OCI-LY1 (cell line): Measurements from ENCODE around the gene POLR2A.

Experiments used
- CTCF ChIP-seq: fragments of 200-600 bp; sonication (generic), shearing (Covaris generic); IDR thresholded peaks from 2 replicates; pipeline ENCODE4 v1.5.1; 2017; ENCODE audit warnings: mild to moderate bottlenecking, antibody characterized with exemption, low read length, moderate library complexity, mixed read lengths
- EZH2 ChIP-seq: fragments of 200-600 bp; sonication (generic), shearing (Covaris generic); IDR thresholded peaks from 2 replicates; pipeline ENCODE4 v1.8.0; 2017; ENCODE audit warnings: borderline replicate concordance, mixed run types, mild to moderate bottlenecking, antibody characterized with exemption, low read length, moderate library complexity, mixed read lengths

GRCh38 chr17:7471729-7472128 lies 12.4 kb upstream of the POLR2A start:
- no peak for TF ChIP-seq CTCF
- TF ChIP-seq EZH2, result no peak
